GM23248 (cell line): ENCODE measurements around the gene GTF2IRD1.

Experiments used
- EZH2 ChIP-seq: fragments of 200-600 bp; sonication (generic); IDR thresholded peaks from 2 replicates; pipeline ENCODE4 v1.6.1; 2018; ENCODE audit warnings: antibody characterized with exemption, mild to moderate bottlenecking; ENCODE audit not compliant: insufficient read depth, poor library complexity, severe bottlenecking
- EZH2phosphoT487 ChIP-seq: fragments of 200-600 bp; sonication (generic); IDR thresholded peaks from 2 replicates; pipeline ENCODE4 v1.6.1; 2018; ENCODE audit warnings: antibody characterized with exemption, moderate library complexity, mild to moderate bottlenecking, low read depth; ENCODE audit not compliant: insufficient read depth

GRCh38 chr7:74619235-74619860 lies 165.6 kb downstream of the GTF2IRD1 start:
- no peak for TF ChIP-seq EZH2
- no peak for TF ChIP-seq EZH2phosphoT487
